Measurements from ENCODE around the gene ARHGEF16. TPM values are rescaled to one million over a fixed set of nuclear protein-coding genes. Genes with fewer than 3 reads are reported as not detected.

ARHGEF16 gene
- total RNA-seq, 1 experiment from 2014 or later = 17.2 TPM

DNA sequence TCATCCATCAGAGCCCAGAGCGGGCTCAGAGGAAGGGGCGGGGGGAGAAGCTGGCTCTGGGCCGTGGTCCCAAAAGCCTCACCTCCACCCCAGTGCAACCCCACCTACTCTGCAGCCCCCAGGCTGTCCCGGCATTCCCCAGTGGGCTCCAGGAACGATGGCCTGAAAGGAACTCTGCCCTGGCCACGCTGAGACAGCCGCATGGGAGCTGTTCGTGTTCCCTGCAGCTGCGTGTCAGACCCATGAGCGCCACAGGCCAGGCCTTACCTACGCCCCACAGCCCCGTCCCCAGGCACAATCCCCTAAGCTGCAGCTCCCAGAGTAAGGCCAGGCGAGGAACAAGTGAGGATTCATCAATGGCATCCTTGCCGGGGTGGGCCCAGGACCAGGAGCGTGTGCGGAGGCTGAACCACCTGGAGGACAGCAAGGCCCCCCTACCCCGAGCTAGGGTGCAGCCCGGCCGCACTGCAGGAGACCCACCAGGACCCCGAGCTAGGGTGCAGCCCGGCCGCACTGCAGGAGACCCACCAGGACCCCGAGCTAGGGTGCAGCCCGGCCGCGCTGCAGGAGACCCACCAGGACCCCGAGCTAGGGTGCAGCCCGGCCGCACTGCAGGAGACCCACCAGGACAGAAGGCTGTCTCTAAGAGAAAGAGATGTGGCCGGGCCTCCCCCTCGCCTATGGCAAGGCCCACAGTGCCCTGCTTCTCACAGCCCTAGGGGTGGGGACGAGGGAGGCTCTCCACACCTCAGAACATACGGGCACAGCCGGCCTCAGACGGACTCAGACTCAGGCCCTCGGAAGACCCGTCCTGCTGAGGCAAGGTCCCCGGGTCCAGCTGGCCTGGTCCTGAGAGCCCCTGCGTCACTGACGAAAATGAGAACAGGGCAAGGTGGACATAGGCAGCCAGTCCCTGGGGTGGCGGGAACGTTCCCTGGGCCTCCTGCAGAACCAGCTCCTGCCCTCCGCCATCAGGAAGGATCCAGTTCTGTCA lies 26.5 kb upstream of the ARHGEF16 start:
- Mint-ChIP-seq H3K9me3 (no peaks in the 10 kb centered on the region), H3K36me3 (no peaks in the 10 kb centered on the region), H3K4me1 (peaks cover 3% of the 10 kb centered on the region; the same call in 1 of the 2 replicates), H3K4me3 (no peak overlapping the region), H3K27ac (no peak overlapping the region), H3K27me3 (ENCODE audit: low read depth) (no peaks in the 10 kb centered on the region)
- TF ChIP-seq MXD4 (CRISPR knock-in tag; IDR thresholded peaks at IDR 0.05; ENCODE audit: borderline replicate concordance) (no peak), SOX15 (CRISPR knock-in tag; IDR thresholded peaks at IDR 0.05) (no peak)
- ChIA-PET POLR2A (no interaction called here), CTCF (interaction anchor here (0.9 to 2.0 kb wide), 2 partner anchors 63 to 191 kb away, joined by 3 to 6 read pairs; no protein-coding TSS in a partner anchor)
- no peak for ATAC-seq
- no peak for DNase-seq (ENCODE audit: low spot score)

DNA sequence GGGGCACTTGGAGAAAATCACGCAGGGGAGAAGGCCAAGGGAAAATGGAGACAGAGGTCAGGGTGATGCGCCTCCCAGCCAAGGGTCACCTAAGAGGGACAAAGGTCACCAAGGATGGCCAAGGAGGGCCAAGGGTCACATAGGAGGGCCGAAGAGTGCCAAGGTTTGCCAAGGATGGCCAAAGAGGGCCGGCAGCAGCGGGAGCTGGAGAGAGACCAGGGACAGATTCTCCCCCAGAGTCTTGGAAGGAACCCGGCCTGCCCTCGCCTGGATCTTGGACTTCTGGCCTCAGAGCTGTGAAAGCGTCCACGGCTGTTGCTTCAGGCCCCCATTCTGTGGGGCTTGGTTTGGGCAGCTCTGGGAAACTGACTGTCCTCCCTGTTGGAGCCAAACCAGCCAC lies 25.6 kb upstream of the ARHGEF16 start:
- CTCF ChIA-PET = interaction anchor here (0.8 kb wide), 1 partner anchor 62 kb away, joined by 3 read pairs; no protein-coding TSS in a partner anchor
- Mint-ChIP-seq H3K4me1 (peaks cover 3% of the 10 kb centered on the region; the same call in 1 of the 2 replicates), H3K9me3 (no peaks in the 10 kb centered on the region)

More for the DNA sequence above, 25.6 kb upstream of the ARHGEF16 start:
- POLR2A ChIA-PET = no interaction called here
- no peak for TF ChIP-seq RELA (CRISPR knock-in tag; IDR thresholded peaks at IDR 0.05; ENCODE audit: borderline replicate concordance)
- TF ChIP-seq, protein P1, sequence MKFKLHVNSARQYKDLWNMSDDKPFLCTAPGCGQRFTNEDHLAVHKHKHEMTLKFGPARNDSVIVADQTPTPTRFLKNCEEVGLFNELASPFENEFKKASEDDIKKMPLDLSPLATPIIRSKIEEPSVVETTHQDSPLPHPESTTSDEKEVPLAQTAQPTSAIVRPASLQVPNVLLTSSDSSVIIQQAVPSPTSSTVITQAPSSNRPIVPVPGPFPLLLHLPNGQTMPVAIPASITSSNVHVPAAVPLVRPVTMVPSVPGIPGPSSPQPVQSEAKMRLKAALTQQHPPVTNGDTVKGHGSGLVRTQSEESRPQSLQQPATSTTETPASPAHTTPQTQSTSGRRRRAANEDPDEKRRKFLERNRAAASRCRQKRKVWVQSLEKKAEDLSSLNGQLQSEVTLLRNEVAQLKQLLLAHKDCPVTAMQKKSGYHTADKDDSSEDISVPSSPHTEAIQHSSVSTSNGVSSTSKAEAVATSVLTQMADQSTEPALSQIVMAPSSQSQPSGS (CRISPR knock-in tag; IDR thresholded peaks at IDR 0.05; ENCODE audit: borderline replicate concordance, low read depth) = no peak
- TF ChIP-seq, protein P2, sequence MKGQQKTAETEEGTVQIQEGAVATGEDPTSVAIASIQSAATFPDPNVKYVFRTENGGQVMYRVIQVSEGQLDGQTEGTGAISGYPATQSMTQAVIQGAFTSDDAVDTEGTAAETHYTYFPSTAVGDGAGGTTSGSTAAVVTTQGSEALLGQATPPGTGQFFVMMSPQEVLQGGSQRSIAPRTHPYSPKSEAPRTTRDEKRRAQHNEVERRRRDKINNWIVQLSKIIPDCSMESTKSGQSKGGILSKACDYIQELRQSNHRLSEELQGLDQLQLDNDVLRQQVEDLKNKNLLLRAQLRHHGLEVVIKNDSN (CRISPR knock-in tag; IDR thresholded peaks at IDR 0.05) = no peak
- TF ChIP-seq, protein P3, sequence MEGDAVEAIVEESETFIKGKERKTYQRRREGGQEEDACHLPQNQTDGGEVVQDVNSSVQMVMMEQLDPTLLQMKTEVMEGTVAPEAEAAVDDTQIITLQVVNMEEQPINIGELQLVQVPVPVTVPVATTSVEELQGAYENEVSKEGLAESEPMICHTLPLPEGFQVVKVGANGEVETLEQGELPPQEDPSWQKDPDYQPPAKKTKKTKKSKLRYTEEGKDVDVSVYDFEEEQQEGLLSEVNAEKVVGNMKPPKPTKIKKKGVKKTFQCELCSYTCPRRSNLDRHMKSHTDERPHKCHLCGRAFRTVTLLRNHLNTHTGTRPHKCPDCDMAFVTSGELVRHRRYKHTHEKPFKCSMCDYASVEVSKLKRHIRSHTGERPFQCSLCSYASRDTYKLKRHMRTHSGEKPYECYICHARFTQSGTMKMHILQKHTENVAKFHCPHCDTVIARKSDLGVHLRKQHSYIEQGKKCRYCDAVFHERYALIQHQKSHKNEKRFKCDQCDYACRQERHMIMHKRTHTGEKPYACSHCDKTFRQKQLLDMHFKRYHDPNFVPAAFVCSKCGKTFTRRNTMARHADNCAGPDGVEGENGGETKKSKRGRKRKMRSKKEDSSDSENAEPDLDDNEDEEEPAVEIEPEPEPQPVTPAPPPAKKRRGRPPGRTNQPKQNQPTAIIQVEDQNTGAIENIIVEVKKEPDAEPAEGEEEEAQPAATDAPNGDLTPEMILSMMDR (IDR thresholded peaks at IDR 0.05) = no peak
- TF ChIP-seq, protein P4, sequence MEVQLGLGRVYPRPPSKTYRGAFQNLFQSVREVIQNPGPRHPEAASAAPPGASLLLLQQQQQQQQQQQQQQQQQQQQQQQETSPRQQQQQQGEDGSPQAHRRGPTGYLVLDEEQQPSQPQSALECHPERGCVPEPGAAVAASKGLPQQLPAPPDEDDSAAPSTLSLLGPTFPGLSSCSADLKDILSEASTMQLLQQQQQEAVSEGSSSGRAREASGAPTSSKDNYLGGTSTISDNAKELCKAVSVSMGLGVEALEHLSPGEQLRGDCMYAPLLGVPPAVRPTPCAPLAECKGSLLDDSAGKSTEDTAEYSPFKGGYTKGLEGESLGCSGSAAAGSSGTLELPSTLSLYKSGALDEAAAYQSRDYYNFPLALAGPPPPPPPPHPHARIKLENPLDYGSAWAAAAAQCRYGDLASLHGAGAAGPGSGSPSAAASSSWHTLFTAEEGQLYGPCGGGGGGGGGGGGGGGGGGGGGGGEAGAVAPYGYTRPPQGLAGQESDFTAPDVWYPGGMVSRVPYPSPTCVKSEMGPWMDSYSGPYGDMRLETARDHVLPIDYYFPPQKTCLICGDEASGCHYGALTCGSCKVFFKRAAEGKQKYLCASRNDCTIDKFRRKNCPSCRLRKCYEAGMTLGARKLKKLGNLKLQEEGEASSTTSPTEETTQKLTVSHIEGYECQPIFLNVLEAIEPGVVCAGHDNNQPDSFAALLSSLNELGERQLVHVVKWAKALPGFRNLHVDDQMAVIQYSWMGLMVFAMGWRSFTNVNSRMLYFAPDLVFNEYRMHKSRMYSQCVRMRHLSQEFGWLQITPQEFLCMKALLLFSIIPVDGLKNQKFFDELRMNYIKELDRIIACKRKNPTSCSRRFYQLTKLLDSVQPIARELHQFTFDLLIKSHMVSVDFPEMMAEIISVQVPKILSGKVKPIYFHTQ (CRISPR knock-in tag; IDR thresholded peaks at IDR 0.05) = no peak
- no peak for TF ChIP-seq OVOL2 (CRISPR knock-in tag; IDR thresholded peaks at IDR 0.05; ENCODE audit: borderline replicate concordance)
- TF ChIP-seq NFATC4 (CRISPR knock-in tag; IDR thresholded peaks at IDR 0.05) = no peak
- no peak for TF ChIP-seq CREM (CRISPR knock-in tag; IDR thresholded peaks at IDR 0.05)
- TF ChIP-seq, protein P5, sequence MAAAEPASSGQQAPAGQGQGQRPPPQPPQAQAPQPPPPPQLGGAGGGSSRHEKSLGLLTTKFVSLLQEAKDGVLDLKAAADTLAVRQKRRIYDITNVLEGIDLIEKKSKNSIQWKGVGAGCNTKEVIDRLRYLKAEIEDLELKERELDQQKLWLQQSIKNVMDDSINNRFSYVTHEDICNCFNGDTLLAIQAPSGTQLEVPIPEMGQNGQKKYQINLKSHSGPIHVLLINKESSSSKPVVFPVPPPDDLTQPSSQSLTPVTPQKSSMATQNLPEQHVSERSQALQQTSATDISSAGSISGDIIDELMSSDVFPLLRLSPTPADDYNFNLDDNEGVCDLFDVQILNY (CRISPR knock-in tag; IDR thresholded peaks at IDR 0.05) = no peak
- no peak for TF ChIP-seq NFE2L1 (CRISPR knock-in tag; IDR thresholded peaks at IDR 0.05)
- Mint-ChIP-seq H3K4me3 (no peak overlapping the region), H3K36me3 (no peaks in the 10 kb centered on the region), H3K27ac (no peak overlapping the region), H3K27me3 (ENCODE audit: low read depth) (no peaks in the 10 kb centered on the region)
- DNase-seq (ENCODE audit: low spot score) = no peak
- ATAC-seq = no peak

All from WTC11 (cell line).